Lower lobe of right lung (tissue), 2 donors: Measurements from ENCODE around the gene PAF1. TPM values are rescaled to one million over a fixed set of nuclear protein-coding genes. Genes with fewer than 3 reads are reported as not detected.

Experiments used
- ATAC-seq, 2 donors: fragments of 200-7000 bp; cut with Tn5 transposase; one replicate each; pipeline ENCODE4 v1.9.1; 2020 to 2022; ENCODE audit warnings: mild to moderate bottlenecking in 2 of 2, moderate library complexity in 2 of 2
- DNase-seq: peaks from one replicate; pipeline ENCODE4 v3.0.0-alpha.2; 2020
- H3K27ac ChIP-seq: fragments of 200-600 bp; one replicate; pipeline ENCODE4 v1.8.0; 2022
- H3K27me3 ChIP-seq: fragments of 200-600 bp; one replicate; pipeline ENCODE4 v1.8.0; 2022; ENCODE audit warnings: low read depth
- H3K36me3 ChIP-seq: fragments of 200-600 bp; one replicate; pipeline ENCODE4 v1.8.0; 2022; ENCODE audit warnings: mild to moderate bottlenecking
- H3K4me1 ChIP-seq: fragments of 200-600 bp; one replicate; pipeline ENCODE4 v1.8.0; 2022
- H3K4me3 ChIP-seq: fragments of 200-600 bp; one replicate; pipeline ENCODE4 v1.8.0; 2022; ENCODE audit warnings: mild to moderate bottlenecking
- H3K9me3 ChIP-seq: fragments of 200-600 bp; one replicate; pipeline ENCODE4 v1.8.0; 2022
- CTCF ChIP-seq: fragments of 200-600 bp; IDR thresholded peaks from one replicate; pipeline ENCODE4 v1.8.0; 2022; ENCODE audit warnings: antibody characterized with exemption, mild to moderate bottlenecking
- intact Hi-C: fragments of 100-400 bp; cut with DNase I; formaldehyde crosslinking; loops from one replicate; pipeline ENCODE4 v1.11.0; 2022
- total RNA-seq: library from RNA; stranded (reverse); fragmentation: NEBNext Ultra II Directional; extraction: Animal tissue kit (Norgen Biotek cat#: 25700); gene quantifications from one replicate; pipeline ENCODE4 v1.2.1, GENCODE V29; 2021
- donor health status: DM: no; HTN: yes; CAD: no; lungs with severe emphysema.

PAF1 gene
- total RNA-seq, 1 donor from 2014 or later: 33.7 TPM

GRCh38 chr19:39363901-39364457 lies 26.9 kb downstream of the PAF1 start:
- H3K9me3 ChIP-seq: no peaks in the 10 kb centered on the region
- no peak for ATAC-seq
- H3K4me3 ChIP-seq: no peak overlapping the region
- TF ChIP-seq CTCF: no peak
- no peaks in the 10 kb centered on the region for H3K27me3 ChIP-seq
- peaks cover 10% of the 10 kb centered on the region for H3K4me1 ChIP-seq
- intact Hi-C loops: no loop called here
- no peak for DNase-seq
- peaks cover 92% of the 10 kb centered on the region for H3K36me3 ChIP-seq
- no peak overlapping the region for H3K27ac ChIP-seq

- ATAC-seq (peak in 1 of 2 donors; percentile 33), DNase-seq (no peak)
- H3K4me1 ChIP-seq: peaks cover 10% of the 10 kb centered on the region
- H3K4me3 ChIP-seq: no peak overlapping the region
- TF ChIP-seq CTCF: no peak
- H3K36me3 ChIP-seq: peaks cover 92% of the 10 kb centered on the region
- no peaks in the 10 kb centered on the region for H3K9me3 ChIP-seq
- intact Hi-C loops: no loop called here
- no peak overlapping the region for H3K27ac ChIP-seq
- H3K27me3 ChIP-seq: no peaks in the 10 kb centered on the region
These were observed 27.9 kb downstream of the PAF1 start for GRCh38 chr19:39362682-39363657.

- intact Hi-C loops: no loop called here
- no peak for TF ChIP-seq CTCF
- Histone ChIP-seq H3K9me3 (no peaks in the 10 kb centered on the region), H3K27ac (no peak overlapping the region), H3K4me1 (peaks cover 10% of the 10 kb centered on the region), H3K27me3 (no peaks in the 10 kb centered on the region), H3K36me3 (peaks cover 96% of the 10 kb centered on the region), H3K4me3 (no peak overlapping the region)
- DNase-seq (no peak), ATAC-seq (no peak)
These were observed 30.3 kb downstream of the PAF1 start for GRCh38 chr19:39360599-39360998.

- intact Hi-C loops: no loop called here
- H3K36me3 ChIP-seq: peaks cover 99% of the 10 kb centered on the region
- no peak for TF ChIP-seq CTCF
These were observed 31.9 kb downstream of the PAF1 start for GRCh38 chr19:39359026-39359425.

GRCh38 chr19:39356647-39357046 lies 34.3 kb downstream of the PAF1 start:
- H3K27me3 ChIP-seq: no peaks in the 10 kb centered on the region
- H3K27ac ChIP-seq: no peak overlapping the region
- DNase-seq: no peak
- no peaks in the 10 kb centered on the region for H3K9me3 ChIP-seq
- no peak overlapping the region for H3K4me3 ChIP-seq
- TF ChIP-seq CTCF: no peak
- H3K4me1 ChIP-seq: no peaks in the 10 kb centered on the region
- intact Hi-C loops: no loop called here
- ATAC-seq: no peak
- peaks cover 98% of the 10 kb centered on the region for H3K36me3 ChIP-seq

More at GRCh38 chr19:39359026-39359425, 31.9 kb downstream of the PAF1 start:
- H3K4me1 ChIP-seq: peaks cover 10% of the 10 kb centered on the region
- ATAC-seq: no peak
- no peak overlapping the region for H3K27ac ChIP-seq
- DNase-seq: no peak
- no peaks in the 10 kb centered on the region for H3K9me3 ChIP-seq
- H3K27me3 ChIP-seq: no peaks in the 10 kb centered on the region
- H3K4me3 ChIP-seq: no peak overlapping the region
